ENCODE results near the gene ABHD12.

GRCh38 chr20:25356271-25356933, 34.2 kb downstream of the ABHD12 start:
- TF ChIP-seq CTCF (IDR thresholded peaks at IDR 0.05 in 4 of 5, conservative IDR thresholded peaks at IDR 0.05 in 1 of 5): no peak
- no peak for TF ChIP-seq POLR2A (IDR thresholded peaks at IDR 0.05)
